HG03175 (cell line): Measurements from ENCODE around the gene L3MBTL1.

Experiments used
- ATAC-seq: cut with Tn5 transposase; IDR thresholded peaks from one replicate; pipeline ENCODE4 v1.9.1; 2021; ENCODE audit warnings: mild to moderate bottlenecking, moderate library complexity; ENCODE audit not compliant: unreplicated experiment

L3MBTL1 gene

GRCh38 chr20:43534791-43535350, 27.4 kb downstream of the L3MBTL1 start:
- no peak for ATAC-seq

GRCh38 chr20:43535370-43536004, 28.0 kb downstream of the L3MBTL1 start:
- ATAC-seq: no peak

GRCh38 chr20:43536041-43536816, 28.7 kb downstream of the L3MBTL1 start:
- ATAC-seq: no peak

- no peak for ATAC-seq
These were observed 29.4 kb downstream of the L3MBTL1 start for GRCh38 chr20:43536817-43537440.

GRCh38 chr20:43537921-43538877, 30.7 kb downstream of the L3MBTL1 start:
- ATAC-seq: peak; percentile 39

- no peak for ATAC-seq
These were observed 31.6 kb downstream of the L3MBTL1 start for GRCh38 chr20:43538878-43539700.

- no peak for ATAC-seq
These were observed 32.6 kb downstream of the L3MBTL1 start for GRCh38 chr20:43539975-43540672.

GRCh38 chr20:43540673-43541060, 33.2 kb downstream of the L3MBTL1 start:
- ATAC-seq: no peak

GRCh38 chr20:43541214-43541613, 33.7 kb downstream of the L3MBTL1 start:
- ATAC-seq: no peak

- ATAC-seq: no peak
These were observed 34.7 kb downstream of the L3MBTL1 start for GRCh38 chr20:43542161-43542560.

GRCh38 chr20:43542674-43543073, 35.2 kb downstream of the L3MBTL1 start:
- ATAC-seq: no peak

- no peak for ATAC-seq
These were observed 35.6 kb downstream of the L3MBTL1 start for GRCh38 chr20:43543138-43543537.

GRCh38 chr20:43544501-43544900, 37.0 kb downstream of the L3MBTL1 start:
- no peak for ATAC-seq

GRCh38 chr20:43545837-43546578, 38.5 kb downstream of the L3MBTL1 start:
- ATAC-seq: no peak

GRCh38 chr20:43548273-43548880, 40.9 kb downstream of the L3MBTL1 start:
- ATAC-seq: no peak

GRCh38 chr20:43549416-43550065, 42.0 kb downstream of the L3MBTL1 start:
- no peak for ATAC-seq

GRCh38 chr20:43550456-43550855, 43.0 kb downstream of the L3MBTL1 start:
- no peak for ATAC-seq
